ENCODE data around the gene NEK10. TPM values are rescaled to one million over a fixed set of nuclear protein-coding genes. Genes with fewer than 3 reads are reported as not detected.

The NEK10 gene
- total RNA-seq, 2 experiments from 2014 or later: 0.29 to 0.58 TPM

DNA sequence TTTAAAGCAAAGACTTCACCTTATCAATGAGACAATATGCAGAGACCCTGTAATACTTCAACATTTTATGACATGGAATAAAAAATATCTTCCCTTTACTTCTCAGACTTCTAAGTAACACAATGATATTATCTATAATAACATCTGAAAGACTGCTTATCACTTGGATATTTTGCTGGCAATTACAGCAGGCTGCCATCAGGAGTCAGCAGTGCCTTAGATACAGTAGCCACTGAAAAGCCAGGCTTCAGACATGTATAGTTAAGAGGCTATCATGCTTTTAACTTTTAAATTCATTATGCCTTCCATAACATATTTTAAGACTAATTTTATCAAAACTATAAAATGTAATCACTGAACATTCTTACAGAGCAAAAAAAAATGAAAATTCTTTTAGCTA is 227.5 kb downstream of the NEK10 start:
- no peak for DNase-seq
- Mint-ChIP-seq H3K36me3 (ENCODE audit: low read depth) (no peaks in the 10 kb centered on the region), H3K4me3 (no peak overlapping the region), H3K27me3 (peaks cover 5% of the 10 kb centered on the region), H3K4me1 (ENCODE audit: low read depth) (no peaks in the 10 kb centered on the region), H3K27ac (no peak overlapping the region), H3K9me3 (peaks cover 3% of the 10 kb centered on the region)
- intact Hi-C loops (cut with micrococcal nuclease): no loop called here
- ChIA-PET POLR2A (no interaction called here), CTCF (interaction anchor here (1.1 kb wide), 1 partner anchor 112 kb away, joined by 4 read pairs; no protein-coding TSS in a partner anchor)
- no peak for ATAC-seq
- TF ChIP-seq, protein P1, sequence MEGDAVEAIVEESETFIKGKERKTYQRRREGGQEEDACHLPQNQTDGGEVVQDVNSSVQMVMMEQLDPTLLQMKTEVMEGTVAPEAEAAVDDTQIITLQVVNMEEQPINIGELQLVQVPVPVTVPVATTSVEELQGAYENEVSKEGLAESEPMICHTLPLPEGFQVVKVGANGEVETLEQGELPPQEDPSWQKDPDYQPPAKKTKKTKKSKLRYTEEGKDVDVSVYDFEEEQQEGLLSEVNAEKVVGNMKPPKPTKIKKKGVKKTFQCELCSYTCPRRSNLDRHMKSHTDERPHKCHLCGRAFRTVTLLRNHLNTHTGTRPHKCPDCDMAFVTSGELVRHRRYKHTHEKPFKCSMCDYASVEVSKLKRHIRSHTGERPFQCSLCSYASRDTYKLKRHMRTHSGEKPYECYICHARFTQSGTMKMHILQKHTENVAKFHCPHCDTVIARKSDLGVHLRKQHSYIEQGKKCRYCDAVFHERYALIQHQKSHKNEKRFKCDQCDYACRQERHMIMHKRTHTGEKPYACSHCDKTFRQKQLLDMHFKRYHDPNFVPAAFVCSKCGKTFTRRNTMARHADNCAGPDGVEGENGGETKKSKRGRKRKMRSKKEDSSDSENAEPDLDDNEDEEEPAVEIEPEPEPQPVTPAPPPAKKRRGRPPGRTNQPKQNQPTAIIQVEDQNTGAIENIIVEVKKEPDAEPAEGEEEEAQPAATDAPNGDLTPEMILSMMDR (IDR thresholded peaks at IDR 0.05): no peak

DNA sequence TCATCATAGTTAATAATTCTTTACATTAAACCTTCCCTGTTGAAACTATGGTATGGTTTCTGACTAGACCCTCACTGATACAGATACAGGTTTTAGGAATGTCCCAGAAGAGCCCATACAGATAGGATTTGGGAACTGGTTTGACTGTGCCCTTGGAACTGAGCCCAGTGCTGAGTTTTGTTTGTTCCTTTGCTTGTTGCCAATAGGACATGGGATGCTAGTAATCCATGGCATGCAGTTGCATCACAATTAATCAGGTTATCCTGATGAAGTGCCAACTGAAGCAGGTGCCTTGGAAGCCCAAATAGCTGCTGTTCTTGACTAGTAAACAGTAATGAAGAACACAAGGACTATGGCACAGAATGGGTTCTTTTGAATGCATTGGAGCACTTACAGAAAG is 230.6 kb downstream of the NEK10 start:
- ChIA-PET POLR2A (no interaction called here), CTCF (interaction anchor here (1.2 kb wide), 1 partner anchor 115 kb away, joined by 4 read pairs; no protein-coding TSS in a partner anchor)
- H3K27me3 Mint-ChIP-seq: no peaks in the 10 kb centered on the region
- H3K36me3 Mint-ChIP-seq (ENCODE audit: low read depth): no peaks in the 10 kb centered on the region
- H3K4me3 Mint-ChIP-seq: no peak overlapping the region
- DNase-seq: no peak
- H3K4me1 Mint-ChIP-seq (ENCODE audit: low read depth): no peaks in the 10 kb centered on the region
- H3K27ac Mint-ChIP-seq: no peak overlapping the region
- TF ChIP-seq, protein P1 (IDR thresholded peaks at IDR 0.05): no peak
- peaks cover 3% of the 10 kb centered on the region for H3K9me3 Mint-ChIP-seq
- no peak for ATAC-seq
- intact Hi-C loops (cut with micrococcal nuclease): no loop called here

DNA sequence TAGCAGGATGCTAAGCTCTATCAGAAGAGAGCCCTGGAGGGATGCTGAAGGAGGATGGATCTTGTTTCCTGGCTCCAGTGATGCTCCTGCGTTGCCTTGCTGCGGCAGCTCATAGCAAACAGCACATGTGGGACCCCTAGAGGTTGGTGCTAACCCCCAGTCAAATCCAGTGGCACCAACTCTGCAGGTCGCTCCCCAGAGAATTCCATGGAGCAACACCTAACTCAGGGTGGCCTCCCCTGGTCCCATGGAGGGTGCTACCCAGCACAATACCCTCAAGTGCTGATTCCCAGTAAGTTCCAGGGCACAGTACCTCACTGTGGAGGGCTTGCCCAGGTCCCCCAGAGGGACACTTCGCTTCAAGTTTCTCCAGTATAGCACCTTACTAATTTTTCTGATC is 231.2 kb downstream of the NEK10 start:
- no peak overlapping the region for H3K27ac Mint-ChIP-seq
- TF ChIP-seq, protein P1 (IDR thresholded peaks at IDR 0.05): no peak
- H3K9me3 Mint-ChIP-seq: peaks cover 3% of the 10 kb centered on the region
- DNase-seq (no peak), ATAC-seq (no peak)
- H3K4me1 Mint-ChIP-seq (ENCODE audit: low read depth): no peaks in the 10 kb centered on the region
- H3K36me3 Mint-ChIP-seq (ENCODE audit: low read depth): no peaks in the 10 kb centered on the region
- no peak overlapping the region for H3K4me3 Mint-ChIP-seq
- POLR2A ChIA-PET: no interaction called here
- no peaks in the 10 kb centered on the region for H3K27me3 Mint-ChIP-seq
- intact Hi-C loops (cut with micrococcal nuclease): no loop called here
- CTCF ChIA-PET: interaction anchor here (4.2 kb wide), 1 partner anchor 116 kb away, joined by 40 read pairs; no protein-coding TSS in a partner anchor

DNA sequence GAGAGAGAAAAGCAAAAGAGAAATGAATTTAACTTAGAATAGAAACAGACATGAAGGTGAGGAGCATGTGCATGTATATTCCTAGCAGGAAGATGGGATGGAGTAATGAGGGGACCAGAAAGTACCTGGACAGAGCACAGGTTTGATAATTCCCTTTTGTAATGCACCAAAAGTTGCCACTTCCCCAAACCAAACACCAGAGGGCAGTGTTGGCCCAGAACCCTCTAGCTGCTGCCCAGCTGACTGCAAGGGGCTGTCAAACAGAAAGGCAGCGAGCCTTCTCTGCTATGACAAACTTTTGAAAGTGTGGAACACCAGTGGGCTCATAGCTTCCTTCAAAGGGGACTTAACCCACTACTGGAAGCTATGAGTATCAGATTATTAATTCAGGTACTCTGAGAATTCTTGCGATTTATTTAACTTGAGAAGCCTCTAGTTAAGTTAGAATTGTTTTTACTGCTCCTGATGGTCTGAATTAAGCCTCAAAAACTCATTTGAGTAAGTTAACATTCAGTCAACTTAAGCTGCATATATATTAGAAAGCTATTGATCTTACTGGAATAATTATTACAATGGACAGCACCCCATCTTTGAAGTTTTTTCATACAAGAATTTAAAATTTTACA is 234.9 kb downstream of the NEK10 start:
- ChIA-PET POLR2A (no interaction called here), CTCF (interaction anchor here (0.8 to 4.2 kb wide), 18 partner anchors 8 to 547 kb away, joined by 3 to 40 read pairs (median 5); no protein-coding TSS in a partner anchor)
- DNase-seq (peak; percentile 71), ATAC-seq (peak; percentile 91)
- no peaks in the 10 kb centered on the region for H3K4me1 Mint-ChIP-seq (ENCODE audit: low read depth)
- no peaks in the 10 kb centered on the region for H3K36me3 Mint-ChIP-seq (ENCODE audit: low read depth)
- TF ChIP-seq, protein P1 (IDR thresholded peaks at IDR 0.05): peak; percentile 90
- intact Hi-C loops (cut with micrococcal nuclease): loop anchor here (5.0 kb wide), 1 partner anchor 548 kb away; no protein-coding TSS in a partner anchor
- H3K27me3 Mint-ChIP-seq: no peaks in the 10 kb centered on the region
- no peak overlapping the region for H3K27ac Mint-ChIP-seq
- H3K4me3 Mint-ChIP-seq: no peak overlapping the region
- no peaks in the 10 kb centered on the region for H3K9me3 Mint-ChIP-seq

DNA sequence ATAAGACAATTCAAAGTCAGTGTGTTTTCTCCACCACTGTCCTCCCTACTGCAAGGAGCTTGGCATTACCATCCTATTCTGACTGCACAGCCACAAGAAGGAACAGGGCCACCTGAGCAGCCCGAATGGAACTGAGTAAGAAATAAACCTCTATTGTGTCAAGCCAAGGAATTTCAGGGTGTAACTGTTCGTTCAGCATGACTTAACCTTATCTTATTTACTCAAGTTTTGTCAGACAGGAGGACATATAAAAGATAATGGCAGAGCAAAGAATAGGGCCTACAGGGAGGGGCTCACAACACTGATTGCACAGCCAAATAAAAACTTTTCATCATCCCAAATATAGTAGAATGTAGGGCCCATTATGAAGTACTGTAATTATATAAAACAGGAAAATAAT is 236.1 kb downstream of the NEK10 start:
- H3K36me3 Mint-ChIP-seq (ENCODE audit: low read depth): no peaks in the 10 kb centered on the region
- no peaks in the 10 kb centered on the region for H3K27me3 Mint-ChIP-seq
- CTCF ChIA-PET: interaction anchor here (1.0 to 3.2 kb wide), 3 partner anchors 15 to 120 kb away, joined by 3 to 14 read pairs (median 8); no protein-coding TSS in a partner anchor
- H3K9me3 Mint-ChIP-seq: no peaks in the 10 kb centered on the region
- DNase-seq (no peak), ATAC-seq (no peak)
- TF ChIP-seq, protein P1 (IDR thresholded peaks at IDR 0.05): no peak
- no peaks in the 10 kb centered on the region for H3K4me1 Mint-ChIP-seq (ENCODE audit: low read depth)
- intact Hi-C loops (cut with micrococcal nuclease): loop anchor here (5.0 kb wide), 1 partner anchor 549 kb away; no protein-coding TSS in a partner anchor
- no peak overlapping the region for H3K4me3 Mint-ChIP-seq
- POLR2A ChIA-PET: no interaction called here
- no peak overlapping the region for H3K27ac Mint-ChIP-seq

Measured in activated CD8-positive, alpha-beta T cell treated with anti-CD3 and anti-CD28 coated beads for 36 hours (primary cell).